Medulla oblongata (tissue), 1 donor: ENCODE measurements around the gene JMJD1C.

Experiments
- DNase-seq: peaks from one replicate; pipeline ENCODE4 v3.0.0-alpha.2; 2015; ENCODE audit errors: extremely low spot score

Gene JMJD1C

DNA sequence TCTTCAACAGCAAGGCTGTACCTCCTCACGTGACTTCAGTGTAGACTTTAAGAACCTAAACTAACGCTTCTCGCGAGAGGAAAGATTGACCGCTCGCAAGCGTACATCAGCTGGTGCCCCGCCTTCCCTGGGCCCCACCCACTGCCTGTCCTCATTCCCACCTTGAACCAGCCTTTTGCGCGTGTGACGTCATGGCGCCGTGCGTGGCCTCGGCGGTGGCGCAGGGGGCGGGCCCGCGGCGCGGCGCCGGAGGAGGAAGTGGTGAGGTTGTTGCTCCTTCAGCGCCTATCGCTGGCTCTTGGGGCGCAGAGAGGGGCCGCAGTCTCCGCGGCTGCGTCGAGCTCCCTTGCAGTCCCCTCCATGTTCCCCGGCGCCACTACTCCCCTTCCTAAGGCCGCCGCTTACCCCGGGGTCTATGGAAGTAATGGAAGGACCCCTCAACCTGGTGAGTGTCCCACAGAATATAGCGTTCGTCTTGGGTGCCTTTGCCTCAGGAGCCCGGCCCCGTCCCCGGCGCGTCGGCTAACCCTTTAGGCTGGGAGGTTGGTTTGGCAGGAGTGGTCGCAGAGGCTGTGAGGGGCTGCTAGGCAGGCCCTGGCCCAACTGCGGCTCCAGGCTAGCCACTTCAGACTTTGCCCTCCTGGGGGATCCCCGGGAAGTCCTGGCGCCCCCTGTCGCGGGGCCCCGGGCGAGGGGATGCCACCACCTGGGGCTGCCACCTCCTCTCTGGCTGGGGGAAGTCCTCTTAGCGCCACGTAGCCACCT lies 332.5 kb downstream of the JMJD1C start, which contains the start of gene NRBF2:
NRBF2 (plus strand) TSS at position 273 of the 765 bp plus-strand sequence; CDS start at position 416, 143 bp downstream.
- peak; percentile 96 for DNase-seq

DNA sequence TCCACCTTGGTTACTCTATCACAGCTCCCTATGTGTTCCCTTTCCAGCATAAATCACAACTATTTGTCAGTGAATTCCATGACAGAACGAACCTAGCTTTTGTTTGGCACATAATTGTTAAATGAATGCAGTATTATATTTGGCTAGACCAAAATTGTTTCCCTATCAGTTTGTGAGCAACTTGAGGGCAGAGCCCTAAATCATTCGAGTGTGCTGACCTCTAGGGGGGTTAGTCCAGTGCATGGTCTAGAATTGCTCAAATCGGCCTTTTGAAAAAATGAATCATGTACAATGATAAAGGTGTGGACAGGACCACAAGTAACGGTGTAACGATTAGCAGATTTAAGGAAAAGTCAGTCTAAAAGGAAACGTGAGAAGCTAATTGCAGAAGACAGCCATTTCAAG lies 333.1 kb downstream of the JMJD1C start:
- no peak for DNase-seq

DNA sequence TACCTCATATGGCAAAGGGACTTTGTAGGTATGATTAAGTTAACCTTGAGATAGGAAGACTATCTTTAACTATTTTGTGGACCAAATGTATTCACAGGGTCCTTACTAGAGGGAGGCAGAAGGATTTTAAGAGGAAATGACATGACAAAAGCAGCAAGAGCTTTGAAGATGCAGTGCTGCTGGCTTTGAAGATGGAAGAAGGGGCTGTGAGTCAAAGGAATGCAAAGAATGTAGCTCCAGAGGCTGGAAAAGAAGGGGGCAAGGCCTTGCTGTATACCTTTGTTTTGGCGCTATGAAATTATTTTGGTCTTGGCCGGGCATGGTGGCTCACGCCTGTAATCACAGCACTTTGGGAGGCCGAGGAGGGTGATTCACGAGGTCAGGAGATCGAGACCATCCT lies 335.9 kb downstream of the JMJD1C start:
- no peak for DNase-seq

DNA sequence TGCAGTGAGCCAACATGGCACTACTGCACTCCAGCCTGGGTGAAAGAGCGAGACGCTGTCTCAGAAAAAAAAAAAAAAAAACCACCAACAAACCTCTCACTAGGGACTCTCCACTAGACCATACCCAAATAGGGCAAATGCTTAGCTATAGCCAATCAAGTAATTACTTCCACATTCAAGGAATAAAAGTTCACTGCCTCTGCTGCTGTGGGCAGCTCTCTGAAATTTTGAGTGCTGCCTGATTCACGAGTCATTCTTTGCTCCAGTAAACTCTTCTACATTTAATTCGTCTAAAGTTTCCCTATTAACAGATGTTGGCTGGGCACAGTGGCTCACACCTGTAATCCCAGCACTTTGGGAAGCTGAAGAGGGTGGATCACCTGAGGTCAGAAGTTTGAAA lies 337.3 kb downstream of the JMJD1C start:
- no peak for DNase-seq

DNA sequence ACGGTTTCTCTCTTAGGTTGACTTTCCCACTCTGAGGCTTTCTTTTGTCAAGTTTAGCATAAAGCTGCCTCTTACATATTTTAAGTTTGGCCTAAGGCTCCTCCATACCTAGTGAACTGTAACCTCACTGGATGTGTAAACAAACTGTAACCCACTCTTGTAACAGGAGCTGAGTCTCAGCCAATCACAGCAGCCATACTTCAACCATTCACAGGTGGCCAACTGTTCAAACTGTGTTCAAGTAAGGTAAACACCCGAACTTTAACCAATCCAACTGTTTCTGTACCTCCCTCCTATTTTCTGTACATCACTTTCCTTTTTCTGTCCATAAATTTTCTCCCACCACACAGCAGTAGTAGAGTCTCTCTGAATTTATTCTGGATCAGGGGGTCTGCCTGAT lies 340.3 kb downstream of the JMJD1C start:
- no peak for DNase-seq

DNA sequence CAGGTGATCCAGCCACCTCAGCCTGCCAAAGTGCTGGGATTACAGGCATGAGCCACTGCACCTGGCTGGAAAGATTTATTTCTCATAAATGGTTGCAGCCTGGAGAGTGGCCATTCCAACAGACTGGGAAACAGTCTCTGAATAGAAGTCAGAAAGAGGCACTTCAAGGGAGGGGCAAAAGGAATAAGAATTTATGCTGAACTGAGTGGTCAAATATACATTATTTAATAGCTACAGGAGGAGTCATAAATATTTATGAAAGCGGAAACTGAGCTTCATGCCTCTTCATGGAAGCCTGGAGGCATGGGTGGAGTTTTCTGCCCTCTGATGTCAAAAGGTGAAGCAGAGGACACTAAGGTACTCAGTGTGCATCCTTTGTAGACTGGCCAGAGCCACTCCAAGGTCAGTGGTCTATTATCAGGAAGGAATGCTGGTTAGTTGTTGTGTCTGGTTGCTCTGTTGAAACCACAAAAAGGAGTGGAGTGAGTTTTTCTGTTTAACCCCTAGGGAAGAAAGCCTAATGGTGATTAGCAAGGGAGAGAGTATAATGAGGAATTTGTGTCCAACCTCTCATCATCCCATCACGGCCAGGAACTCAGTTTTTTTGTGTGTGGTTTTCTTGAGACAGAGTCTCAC lies 341.9 kb downstream of the JMJD1C start:
- DNase-seq = no peak

DNA sequence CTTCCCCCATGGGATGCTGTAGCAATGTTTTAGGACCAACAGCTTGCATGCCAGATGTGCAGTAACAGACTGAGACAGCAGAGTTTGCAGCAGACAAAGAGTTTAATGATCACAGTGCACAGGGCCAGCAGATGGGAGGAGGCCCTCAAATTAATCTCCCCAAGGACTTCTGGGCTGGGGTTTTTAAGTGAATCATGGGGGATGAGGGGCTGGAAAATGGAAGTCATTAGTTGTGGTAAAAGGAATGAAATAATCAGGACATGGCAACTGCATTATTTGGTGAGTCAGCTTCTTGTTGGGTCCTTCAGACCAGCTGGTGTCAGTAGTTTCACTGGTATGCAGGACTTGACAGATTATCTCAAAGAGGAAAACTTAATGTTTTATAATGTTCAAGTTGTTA lies 345.2 kb downstream of the JMJD1C start:
- no peak for DNase-seq

DNA sequence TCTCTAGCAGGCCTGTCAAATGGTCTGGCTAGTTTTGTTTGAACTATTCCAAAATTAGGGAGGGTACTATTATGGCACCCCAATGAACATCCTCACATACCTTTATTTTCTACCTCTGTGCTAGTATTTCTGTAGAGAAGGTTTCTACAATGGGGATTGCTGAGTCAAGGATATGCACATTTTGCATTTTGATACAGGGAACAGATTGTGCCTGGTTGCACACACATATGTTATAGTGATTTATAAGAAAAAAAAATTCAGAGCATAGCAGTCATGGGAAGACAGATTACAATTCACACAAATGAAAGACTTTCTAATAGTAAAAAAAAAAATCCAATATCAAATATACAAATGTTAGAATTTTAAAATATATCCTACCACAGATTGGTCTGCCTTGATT lies 346.7 kb downstream of the JMJD1C start:
- DNase-seq = no peak
